GM12892 (cell line): ENCODE data around the gene ANO4.

Experiments used
- POLR2AphosphoS5 ChIP-seq: IDR thresholded peaks from 2 replicates; pipeline ENCODE4 v1.6.1; 2011; ENCODE audit warnings: low read depth, low read length, control low read depth
- TAF1 ChIP-seq: IDR thresholded peaks from 2 replicates; pipeline ENCODE4 v1.6.1; 2011; ENCODE audit warnings: low read depth, mild to moderate bottlenecking, control low read depth, low read length, borderline replicate concordance

DNA sequence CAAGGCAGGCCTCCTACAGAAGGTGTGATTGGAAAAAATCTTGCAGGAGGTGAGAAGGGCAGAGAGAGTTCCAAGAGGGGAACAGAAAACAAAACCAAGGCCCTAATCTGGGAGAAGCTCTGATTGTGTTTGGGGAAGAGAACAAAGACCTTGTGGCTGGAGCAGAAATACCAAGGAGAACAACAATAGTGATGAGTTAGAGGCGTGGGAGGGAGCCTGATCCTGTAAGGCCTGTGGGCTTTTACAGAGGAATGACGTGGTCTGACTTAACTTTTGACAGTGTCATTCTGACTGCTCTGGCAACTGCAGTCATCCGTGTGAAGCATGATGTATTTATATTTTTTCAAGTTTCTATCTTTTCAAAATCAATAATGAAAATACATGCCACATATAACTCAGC, 200.6 kb downstream of the ANO4 start:
- TF ChIP-seq TAF1: no peak
- TF ChIP-seq POLR2AphosphoS5: no peak
